HFF-Myc (cell line): ENCODE data around the gene AGPAT4.

Source experiments
- DNase-seq: peaks from one replicate; pipeline ENCODE4 v3.0.0-alpha.2; 2011; ENCODE audit warnings: low read depth; ENCODE audit errors: extremely low read depth
- H3K4me3 ChIP-seq: replicated peaks from 2 replicates; pipeline ENCODE4 v1.5.1; 2011; ENCODE audit warnings: low read depth, mild to moderate bottlenecking, control low read depth, low read length
- CTCF ChIP-seq: IDR thresholded peaks from 2 replicates; pipeline ENCODE4 v1.5.1; 2012; ENCODE audit warnings: mild to moderate bottlenecking, low read depth, low read length, control low read depth; ENCODE audit errors: missing control alignments

Gene AGPAT4

GRCh38 chr6:161108916-161109315, 164.9 kb downstream of the AGPAT4 start:
- no peak for TF ChIP-seq CTCF
- DNase-seq, result no peak
- H3K4me3 ChIP-seq, result no peak overlapping the region

GRCh38 chr6:161107779-161108730, 165.8 kb downstream of the AGPAT4 start:
- no peak for DNase-seq
- no peak overlapping the region for H3K4me3 ChIP-seq
- TF ChIP-seq CTCF, result no peak

- no peak for DNase-seq
- TF ChIP-seq CTCF, result no peak
- no peak overlapping the region for H3K4me3 ChIP-seq
These were observed 168.5 kb downstream of the AGPAT4 start for GRCh38 chr6:161105408-161105807.

GRCh38 chr6:161104966-161105365, 168.9 kb downstream of the AGPAT4 start:
- H3K4me3 ChIP-seq, result no peak overlapping the region
- no peak for DNase-seq
- TF ChIP-seq CTCF, result no peak

- no peak for TF ChIP-seq CTCF
These were observed 170.4 kb downstream of the AGPAT4 start for GRCh38 chr6:161103475-161103874.

GRCh38 chr6:161101517-161101916, 172.3 kb downstream of the AGPAT4 start:
- TF ChIP-seq CTCF, result peak; percentile 23
- no peak overlapping the region for H3K4me3 ChIP-seq
- DNase-seq, result no peak

More at GRCh38 chr6:161103475-161103874, 170.4 kb downstream of the AGPAT4 start:
- DNase-seq, result no peak
- no peak overlapping the region for H3K4me3 ChIP-seq
